GM18508 (cell line): Measurements from ENCODE around the gene HDAC11.

Experiments
- ATAC-seq: cut with Tn5 transposase; IDR thresholded peaks from one replicate; pipeline ENCODE4 v1.9.1; 2021; ENCODE audit warnings: moderate number of reproducible peaks; ENCODE audit not compliant: insufficient read depth, unreplicated experiment

The HDAC11 gene

DNA sequence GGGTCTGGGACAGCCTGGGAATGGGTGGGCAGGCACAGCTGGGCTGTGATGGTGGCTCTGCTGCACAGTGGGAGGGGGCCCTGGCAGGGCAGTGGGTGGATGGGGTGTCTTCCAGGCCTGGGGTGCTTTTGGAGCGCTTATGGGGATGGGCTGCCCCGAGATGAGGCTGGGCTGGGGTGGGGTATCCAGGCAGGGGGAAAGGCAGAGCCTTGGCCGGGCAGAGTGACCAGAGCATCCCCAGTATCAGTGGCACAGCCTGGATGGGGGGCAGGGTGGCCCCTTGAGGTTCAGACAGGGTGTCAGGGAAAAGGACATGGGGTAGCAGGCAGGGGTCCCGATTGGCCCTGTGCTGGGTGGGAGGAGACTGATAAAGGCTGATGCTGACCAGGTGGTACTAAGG, 26.6 kb downstream of the HDAC11 start:
- no peak for ATAC-seq

DNA sequence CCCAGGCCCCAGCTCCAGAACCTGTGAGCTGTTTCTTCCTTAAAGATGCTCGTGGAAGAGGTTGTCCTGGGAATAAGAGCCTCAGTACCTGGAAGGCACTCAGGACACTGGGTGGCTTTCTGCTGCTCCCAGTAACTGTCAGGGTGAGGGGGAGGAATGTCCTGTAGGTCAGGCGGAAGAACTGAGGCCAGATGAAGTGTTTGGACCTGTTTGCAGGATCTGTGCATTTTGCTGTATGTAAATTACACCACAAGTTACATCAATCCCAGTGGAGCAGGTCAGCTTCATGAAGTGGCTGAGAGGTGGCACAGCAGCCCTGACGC, 27.1 kb downstream of the HDAC11 start:
- no peak for ATAC-seq

DNA sequence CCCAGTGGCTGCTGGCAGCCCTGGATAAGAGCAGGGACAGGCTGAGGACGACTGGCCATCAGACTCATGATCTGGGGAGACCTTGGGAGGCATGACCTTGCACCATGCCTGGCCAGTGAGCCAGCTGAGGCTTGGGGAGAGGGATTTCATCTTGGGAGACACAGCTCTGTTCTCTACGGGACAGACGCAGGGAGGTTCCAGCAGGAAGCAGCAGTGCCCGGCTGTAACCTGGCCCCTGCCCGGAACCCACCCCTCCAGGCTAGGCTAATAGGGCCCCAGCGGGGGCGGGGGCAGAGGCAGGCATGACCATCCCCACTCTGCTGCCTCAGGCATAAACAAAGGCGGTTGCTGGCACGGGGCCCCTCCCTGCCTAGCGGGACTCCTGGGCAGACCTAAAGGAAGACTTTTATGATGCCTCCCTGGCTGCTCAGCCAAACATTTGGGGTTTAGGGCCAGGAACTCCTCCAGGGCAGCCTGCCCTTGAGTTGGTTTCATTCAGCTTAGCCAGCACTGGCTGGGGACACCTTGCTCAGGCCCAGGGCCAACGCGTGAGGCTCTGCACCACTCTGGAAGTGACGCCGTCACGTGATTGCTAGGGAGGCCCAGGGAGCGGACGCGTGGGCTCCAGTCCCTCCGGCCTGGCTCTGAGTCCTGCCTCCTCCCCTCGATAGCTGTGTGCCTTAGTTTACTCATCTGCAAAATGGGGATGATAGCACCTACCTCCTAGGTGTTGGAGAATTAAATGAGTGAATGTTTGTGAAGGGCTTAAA, 27.6 kb downstream of the HDAC11 start:
- ATAC-seq = no peak

DNA sequence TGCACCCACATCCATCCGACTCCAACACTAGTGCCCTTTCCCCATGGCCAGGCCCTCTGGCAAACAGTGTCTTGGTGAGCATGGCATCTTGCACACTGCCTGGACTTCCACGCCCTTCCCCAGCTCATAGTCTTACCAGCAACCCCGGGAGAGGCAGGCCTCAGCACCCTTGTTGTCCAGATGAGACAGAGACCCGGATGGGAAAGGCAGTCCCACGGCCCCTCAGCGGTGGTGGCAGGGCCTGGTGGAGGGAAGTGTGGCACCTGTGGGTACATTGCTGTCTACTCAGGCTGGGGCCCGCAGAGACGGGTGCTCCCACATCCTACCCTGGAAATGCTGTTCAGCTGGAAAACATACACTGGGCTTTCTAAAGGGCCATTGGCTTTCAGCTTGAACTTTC, 28.4 kb downstream of the HDAC11 start:
- ATAC-seq = no peak

DNA sequence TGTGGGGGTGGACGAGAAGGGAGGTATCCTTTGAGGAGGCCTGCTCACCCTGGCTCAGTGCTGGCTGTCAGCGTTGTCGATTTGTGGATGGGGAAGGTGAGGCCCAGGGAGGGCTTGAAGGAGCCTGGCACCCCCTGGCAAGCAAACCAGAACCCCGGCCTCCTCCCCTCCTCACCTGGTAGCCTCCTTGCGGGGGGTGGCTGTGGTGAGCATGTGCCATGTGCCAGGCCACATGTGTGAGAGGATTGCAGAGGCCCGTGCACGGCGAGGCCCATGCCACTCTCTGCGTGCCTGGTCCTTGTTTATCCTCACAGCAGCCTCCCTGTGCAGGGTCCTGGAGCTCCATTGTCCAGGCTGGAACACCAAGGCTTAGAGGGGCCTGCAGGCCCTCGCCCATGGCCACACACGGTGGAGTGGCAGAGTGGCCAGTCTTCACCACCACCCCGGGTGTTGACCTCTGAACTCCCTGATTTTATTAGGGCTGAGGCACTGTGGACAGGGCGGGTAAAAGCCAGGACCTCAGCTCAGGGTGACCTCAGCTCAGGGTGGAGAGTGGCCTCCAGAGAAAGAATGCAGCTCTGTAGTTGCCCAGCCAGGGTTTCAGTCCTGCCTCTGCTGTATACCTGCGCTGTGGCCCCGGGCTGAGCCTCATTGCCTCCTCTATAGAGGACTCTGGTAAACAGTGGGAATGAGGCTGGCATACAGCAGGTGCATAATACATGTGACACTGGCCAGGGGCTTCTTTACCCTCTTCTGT, 29.1 kb downstream of the HDAC11 start:
- ATAC-seq = no peak

DNA sequence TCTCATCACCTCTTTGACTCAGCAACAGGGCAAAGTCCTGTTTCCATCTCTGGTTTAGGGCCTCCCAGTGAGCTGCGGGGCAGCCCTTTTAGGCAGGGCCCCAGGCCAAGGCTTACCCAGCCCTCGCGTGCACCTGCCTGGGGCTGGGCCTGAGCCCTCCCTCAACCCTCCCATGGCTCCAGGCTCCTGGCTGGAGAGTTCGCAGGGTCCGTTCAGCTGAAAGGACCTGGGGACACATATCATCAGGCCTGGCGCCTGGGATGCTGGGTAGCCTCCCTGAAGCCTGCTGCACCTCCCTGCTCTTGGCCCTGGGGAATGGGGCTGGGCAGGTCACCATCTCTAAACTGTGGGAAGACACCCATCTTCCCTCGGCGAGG, 29.7 kb downstream of the HDAC11 start:
- ATAC-seq = no peak

DNA sequence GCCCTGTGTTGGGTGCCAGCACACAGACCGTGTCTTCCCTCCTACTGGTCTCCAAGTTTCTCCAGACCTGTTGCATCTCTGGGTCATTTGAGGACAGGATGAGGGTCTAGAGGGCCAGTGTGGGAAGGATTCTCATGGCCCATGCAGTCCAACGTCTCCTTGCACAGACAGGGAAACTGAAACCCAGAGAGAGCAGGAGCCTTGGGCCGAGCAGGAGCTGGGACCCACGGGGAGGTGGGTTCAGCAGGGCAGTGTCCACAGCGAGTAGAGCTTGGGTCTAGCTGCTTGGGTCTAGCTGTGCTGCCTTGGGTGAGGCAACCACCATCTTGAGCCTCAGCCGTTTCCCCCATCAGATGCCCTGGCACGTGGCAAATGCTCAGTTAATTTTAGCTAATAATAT, 32.3 kb downstream of the HDAC11 start:
- no peak for ATAC-seq

DNA sequence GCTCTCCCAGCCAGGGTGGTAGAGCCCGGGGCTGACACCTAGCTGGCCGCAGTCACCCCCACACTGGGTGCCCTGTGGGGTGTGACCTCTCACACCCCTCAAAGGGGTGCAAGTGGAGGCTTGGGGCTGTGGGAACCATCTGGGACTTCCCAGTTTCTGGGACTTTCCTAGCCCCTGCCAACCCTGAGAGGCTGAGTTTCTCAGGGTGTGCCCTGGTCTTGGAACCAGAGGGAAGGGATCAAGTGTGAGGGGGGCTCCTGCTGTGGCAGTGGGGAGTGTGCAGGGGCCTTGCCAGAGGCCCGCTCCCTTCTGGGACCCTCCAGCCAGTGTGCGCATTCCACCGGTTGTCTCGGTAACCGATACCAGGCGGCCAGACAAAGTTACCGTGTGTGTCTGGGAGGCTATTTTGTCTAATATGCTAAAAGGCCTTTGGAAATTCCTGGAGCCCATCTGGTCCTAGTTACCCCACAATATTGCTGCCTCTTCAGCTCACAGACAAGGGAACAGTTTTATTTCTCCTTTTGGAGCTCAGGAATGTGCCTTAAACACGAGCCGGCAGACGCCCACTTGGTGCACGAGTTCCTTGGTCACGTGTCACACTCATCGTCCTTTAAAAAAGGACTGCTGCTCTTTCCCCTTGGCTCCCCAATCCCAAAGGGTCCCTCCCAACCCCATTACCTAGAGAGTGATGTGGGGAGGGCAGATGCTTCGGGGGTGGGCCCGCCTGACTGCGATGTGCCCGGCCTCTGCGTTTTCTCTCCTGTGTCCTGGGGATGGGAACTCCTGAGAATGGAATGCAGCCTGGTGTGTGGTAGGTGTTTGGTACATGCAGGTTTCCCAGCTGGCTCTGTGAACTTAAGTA, 33.2 kb downstream of the HDAC11 start:
- no peak for ATAC-seq

DNA sequence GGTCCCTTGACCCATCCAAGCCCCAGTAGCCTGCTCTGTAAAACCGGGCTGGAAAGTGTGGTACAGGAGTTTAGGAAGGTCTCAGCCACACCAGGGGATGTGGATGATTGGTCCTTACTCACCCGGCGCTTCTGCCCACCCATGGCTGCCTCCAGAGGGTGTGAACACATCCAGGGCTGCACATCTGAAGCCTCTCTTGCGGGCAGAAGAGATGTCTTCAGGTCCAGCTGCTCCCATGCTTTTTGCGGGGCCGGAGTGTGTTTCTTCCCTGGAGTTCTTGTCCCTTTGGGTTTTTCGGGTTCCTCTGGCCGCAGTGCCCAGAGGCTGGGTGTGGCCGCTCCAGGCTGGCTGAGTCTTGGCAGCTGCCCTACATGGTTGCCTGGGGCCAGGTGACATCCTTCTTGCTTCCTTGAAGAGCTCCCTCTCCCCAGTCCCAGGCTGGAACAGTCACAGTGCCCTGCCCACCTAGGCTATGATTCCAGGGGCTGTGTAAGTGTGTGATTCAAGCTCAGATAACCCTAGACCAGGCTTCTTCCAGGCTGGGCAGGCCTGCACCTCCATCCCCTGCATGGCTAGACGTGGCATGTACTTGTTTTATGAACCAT, 33.9 kb downstream of the HDAC11 start:
- ATAC-seq = no peak

DNA sequence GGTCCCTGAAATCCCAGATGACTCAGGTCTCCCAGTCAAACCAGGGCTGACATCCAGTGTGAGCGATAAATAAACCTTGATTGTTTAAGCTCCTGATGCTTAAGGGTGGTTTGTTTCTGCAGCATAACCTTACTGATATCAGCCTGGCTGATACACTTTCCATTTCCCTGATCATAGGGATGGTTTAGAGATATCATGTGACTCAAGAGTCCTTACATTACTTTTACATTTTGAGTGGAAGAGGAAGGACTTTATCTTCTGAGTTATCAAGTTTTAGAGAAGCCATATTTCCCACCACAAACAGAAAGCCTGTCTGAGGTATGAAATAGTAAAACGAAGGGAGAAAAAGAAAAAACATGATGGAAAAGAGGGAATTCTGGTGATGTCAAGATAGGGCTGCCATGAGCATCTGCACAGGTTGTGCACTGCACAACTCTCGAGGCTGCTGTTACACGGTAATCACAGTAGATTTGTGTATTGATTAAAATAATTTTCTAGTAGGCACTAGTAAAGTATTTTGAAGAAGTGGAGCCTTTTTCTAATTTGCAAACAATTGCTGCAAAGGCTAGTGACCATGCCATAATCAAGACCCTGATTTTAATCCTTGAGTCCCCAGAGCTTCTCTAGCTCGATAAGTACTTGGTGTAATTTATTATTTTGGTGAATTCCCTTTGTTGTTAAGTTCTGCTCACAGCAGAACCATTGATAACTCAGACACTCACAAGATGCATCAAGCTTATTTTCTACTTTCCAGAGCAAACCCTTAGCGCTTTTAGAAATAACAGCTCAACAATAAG, 34.7 kb downstream of the HDAC11 start:
- no peak for ATAC-seq

DNA sequence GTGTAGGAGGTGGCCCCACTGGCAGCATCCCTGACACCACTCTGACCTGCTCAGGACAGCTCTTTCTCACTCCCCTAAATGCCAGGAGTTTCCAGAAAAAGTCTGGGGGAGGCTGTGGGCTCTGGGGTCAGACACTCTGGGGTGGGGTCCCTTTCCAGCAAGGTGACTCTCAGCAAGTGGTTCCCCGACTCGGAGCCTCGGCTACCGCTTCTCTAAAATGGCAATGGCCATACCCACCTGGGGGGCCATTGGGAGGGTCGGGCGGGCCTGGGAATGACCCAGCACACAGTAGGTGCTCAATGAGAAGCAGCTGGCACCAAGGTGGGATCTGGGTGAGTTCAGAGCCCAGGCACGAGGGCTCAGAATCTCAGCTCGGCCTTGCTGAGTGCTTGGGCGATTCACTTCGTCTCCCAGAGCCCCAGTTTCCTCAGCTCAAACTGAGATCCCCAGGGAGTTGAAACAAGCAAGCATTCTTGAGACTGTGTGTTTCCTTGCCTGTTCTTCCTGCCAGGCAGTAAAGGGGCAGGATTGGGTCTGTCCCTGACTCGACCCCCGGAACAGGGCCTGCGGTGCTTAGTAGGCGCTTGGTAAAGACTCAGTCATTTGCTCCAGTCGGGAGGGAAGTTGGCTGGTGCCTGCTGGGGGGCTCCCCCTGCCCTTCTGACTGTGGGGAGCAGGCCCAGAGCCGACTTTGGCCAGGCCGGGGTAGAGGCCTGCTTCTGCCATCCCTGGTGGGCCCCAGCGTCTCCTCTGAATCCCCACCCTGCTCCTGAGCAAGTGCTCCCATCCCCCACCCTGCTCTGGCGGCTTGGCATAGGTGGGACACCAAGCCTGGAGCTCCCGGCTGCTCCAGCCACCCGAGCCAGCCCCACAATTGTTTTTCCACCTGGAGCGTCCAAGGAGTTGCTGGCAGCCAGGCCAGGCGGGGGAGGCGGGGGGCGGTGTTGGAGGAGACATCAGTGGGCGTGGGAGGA, 36.0 kb downstream of the HDAC11 start:
- no peak for ATAC-seq

DNA sequence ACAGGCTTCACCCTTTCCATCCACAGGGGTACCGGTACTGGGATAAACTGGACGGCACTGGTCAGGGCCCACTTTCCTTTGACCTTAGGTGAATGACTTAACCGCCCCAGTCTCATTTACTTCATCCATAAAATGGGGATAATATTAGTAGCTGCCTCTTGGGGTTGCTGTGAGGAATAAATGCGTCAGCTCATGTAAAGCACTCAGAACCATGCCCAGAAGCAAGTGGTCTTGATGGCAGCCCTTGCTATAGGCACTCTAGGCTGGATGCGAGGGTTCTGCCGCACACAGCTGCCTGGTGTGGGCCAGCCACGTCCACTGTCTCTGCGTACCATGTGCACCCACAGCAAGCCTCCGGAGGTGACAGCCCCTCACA, 36.6 kb downstream of the HDAC11 start:
- ATAC-seq = no peak

DNA sequence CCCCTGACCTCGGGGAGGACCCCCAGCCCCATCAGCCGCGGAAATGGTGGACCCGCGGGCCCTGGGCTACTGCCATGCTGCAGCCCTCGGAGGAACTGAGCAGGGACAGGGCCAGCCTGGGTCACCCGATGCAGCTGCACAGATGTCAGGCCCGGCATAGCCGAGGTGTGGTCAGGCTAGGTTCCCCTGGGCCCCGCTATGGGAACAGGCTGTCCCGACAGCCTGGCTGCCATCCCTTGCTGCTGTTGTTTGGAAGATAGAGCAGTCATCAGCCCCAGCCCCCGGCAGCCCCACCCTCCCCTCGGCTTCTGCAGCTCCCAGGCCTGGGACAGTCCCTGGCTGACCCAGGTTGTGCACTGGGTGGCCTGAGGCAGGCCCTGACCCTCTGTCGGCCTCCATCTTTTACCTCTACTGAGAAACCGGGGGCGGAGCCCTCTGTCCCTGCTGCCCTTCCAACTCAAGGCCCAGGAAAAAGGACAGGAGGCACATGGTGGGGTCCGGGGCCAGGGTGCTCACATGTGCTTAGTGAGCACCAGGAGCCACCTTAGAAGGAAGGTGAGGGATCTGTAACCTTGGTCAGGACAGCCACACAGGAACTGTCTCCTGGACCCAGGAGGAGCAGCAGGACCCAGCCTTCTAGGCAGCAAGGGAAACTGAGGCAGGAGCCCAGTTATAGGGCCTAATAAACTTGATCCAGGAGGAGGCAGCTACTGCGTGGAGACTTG, 37.3 kb downstream of the HDAC11 start:
- no peak for ATAC-seq

DNA sequence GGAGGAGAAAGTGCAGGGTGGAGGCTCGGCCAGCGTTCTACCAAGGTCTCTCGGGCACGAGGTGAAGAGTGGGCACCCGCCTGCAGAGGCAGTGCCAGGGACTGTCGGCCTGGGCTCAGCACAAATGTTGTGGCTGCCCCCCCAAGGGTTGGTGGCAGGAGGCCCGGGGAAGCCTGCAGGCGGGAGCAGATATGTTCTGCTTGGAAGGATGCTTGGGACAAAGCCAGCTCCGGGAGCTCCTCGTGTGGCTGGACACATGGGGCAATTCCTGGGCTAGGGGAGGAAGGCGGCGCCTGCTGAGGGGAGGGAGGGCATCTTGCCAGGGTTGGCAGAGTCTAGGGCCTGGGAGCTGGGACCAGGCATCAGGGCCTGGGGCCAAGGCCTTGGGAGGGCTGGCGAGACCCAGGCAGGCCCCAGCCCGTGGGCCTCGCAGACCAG, 38.4 kb downstream of the HDAC11 start:
- no peak for ATAC-seq

DNA sequence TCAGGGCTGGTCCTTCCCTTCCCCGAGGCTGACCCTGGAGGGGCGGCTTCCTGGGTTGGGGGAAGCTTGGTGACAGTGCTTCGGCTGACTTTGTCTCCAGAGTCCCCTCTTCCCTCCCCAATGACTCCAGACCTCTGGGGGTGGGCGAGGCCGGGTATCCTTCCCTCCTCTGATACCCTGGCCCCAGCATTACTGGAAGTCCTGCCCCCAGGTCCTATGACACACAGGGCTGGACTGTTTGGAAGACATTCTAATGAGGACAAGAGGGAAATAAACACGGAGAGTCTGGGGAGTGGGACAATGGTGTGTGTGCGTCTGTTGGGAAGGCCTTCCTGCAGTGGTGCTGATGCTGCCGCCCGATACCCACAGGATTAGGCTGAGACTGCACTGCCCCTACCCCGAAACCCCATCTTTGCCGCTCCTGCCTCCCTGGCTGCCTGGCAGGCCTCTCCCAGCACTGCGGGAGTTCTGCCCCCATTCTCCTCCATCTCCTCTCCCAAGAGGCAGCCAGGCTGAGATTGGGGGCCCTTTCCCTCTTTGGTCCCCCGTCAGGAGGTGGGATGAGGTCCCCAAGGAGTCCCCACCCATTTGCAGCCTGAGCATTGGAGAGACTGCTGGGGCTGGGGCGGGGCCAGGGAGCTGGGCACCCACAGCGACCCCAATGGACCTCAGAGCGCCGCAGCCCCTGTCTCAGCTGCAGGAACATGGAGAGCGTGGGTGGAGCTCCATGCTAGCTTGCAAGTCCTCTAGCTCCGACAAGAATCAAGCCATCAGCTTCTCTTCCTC, 39.1 kb downstream of the HDAC11 start:
- ATAC-seq = no peak

DNA sequence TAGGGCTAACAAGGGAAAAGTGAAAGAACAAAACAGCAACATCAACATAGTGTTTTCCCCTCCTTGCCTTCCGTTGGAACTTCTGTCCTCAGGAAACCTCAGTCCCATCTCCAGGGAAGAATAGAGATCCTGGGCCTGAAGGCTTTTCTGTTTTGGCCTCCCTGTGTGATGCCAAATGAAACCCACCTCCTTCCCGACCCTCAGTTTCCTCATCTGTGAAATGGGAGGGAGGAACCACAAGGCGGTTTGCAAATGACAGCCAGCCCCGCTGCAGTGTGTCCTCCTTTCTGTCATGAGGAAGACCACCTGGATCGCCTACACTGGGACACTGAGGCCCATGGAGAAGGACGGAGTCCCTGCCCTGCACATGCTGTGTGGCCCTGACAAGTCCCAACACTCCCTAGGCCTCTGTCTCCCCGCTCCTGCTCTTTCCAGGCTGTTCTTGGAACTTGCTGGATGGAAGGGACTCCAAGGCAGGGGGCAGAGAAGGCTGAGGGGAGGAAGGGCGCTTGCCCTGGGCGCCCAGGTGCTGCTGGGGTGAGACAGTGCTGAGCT, 40.3 kb downstream of the HDAC11 start:
- ATAC-seq = no peak

DNA sequence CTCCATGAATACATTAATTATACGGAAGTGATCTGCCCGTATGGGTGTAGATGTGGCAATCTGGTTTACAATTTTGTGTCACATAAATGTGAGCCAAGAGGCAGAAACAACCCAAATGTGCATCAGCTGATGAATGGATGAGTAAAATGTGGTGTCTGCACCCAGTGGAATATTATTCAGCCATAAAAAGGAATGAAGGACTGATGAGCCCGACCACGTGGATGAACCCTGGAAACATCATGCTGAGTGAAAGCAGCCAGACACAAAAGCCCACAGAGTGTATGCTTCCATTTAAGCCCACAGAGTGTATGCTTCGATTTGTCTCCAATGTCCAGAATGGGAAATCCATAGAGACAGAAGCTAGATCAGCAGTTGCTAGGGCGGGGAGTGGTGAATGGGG, 41.2 kb downstream of the HDAC11 start:
- ATAC-seq = no peak
